MM.1S (cell line): ENCODE measurements around the gene EGLN3.
"Not testable (repeated sequence)": the region's sequence is repeated elsewhere in the genome, so short reads cannot be mapped to it uniquely, and the experiment has no call there.

Experiments
- DNase-seq: peaks from one replicate; pipeline ENCODE4 v3.0.0-alpha.2; 2015
- H2AFZ ChIP-seq: fragments of 300-600 bp; sonication (generic); 2 replicates; pipeline ENCODE4 v1.6.0; 2016; ENCODE audit warnings: antibody characterized with exemption, low read length
- H3F3A ChIP-seq: fragments of 300-600 bp; sonication (generic); 2 replicates; pipeline ENCODE4 v1.6.1; 2016; ENCODE audit warnings: mild to moderate bottlenecking, antibody characterized with exemption, low read length, moderate library complexity, mixed read lengths; ENCODE audit not compliant: insufficient read depth
- H3K27ac ChIP-seq: fragments of 300-600 bp; sonication (generic); 2 replicates; pipeline ENCODE4 v1.5.1; 2016; ENCODE audit warnings: mild to moderate bottlenecking, low read length
- H3K27me3 ChIP-seq: fragments of 300-600 bp; sonication (generic); replicated peaks from 2 replicates; pipeline ENCODE4 v1.6.0; 2016; ENCODE audit warnings: low read length; ENCODE audit not compliant: insufficient read depth
- H3K36me3 ChIP-seq: fragments of 300-600 bp; sonication (generic); replicated peaks from 2 replicates; pipeline ENCODE4 v1.6.1; 2016; ENCODE audit warnings: mild to moderate bottlenecking, low read length, mixed read lengths; ENCODE audit not compliant: insufficient read depth
- H3K4me1 ChIP-seq: fragments of 300-600 bp; sonication (generic); 2 replicates; pipeline ENCODE4 v1.6.1; 2016; ENCODE audit warnings: low read length, mixed read lengths
- H3K4me2 ChIP-seq: fragments of 300-600 bp; sonication (generic); 2 replicates; pipeline ENCODE4 v1.6.0; 2016; ENCODE audit warnings: low read depth, low read length
- H3K4me3 ChIP-seq: fragments of 300-600 bp; sonication (generic); 2 replicates; pipeline ENCODE4 v1.5.1; 2016; ENCODE audit warnings: low read length, mixed read lengths
- H3K79me2 ChIP-seq: fragments of 300-600 bp; sonication (generic); 2 replicates; pipeline ENCODE4 v1.6.1; 2016; ENCODE audit warnings: mixed run types, low read length, mixed read lengths
- H3K9ac ChIP-seq: fragments of 300-600 bp; sonication (generic); 2 replicates; pipeline ENCODE4 v1.6.1; 2016; ENCODE audit warnings: low read length, mixed read lengths
- H3K9me2 ChIP-seq: fragments of 300-600 bp; sonication (generic); replicated peaks from 2 replicates; pipeline ENCODE4 v1.6.1; 2016; ENCODE audit warnings: mild to moderate bottlenecking, low read length, mixed read lengths; ENCODE audit not compliant: insufficient read depth
- H3K9me3 ChIP-seq: fragments of 300-600 bp; sonication (generic); replicated peaks from 2 replicates; pipeline ENCODE4 v1.6.1; 2016; ENCODE audit warnings: mild to moderate bottlenecking, low read length, mixed read lengths; ENCODE audit not compliant: insufficient read depth
- H4K20me1 ChIP-seq: fragments of 300-600 bp; sonication (generic); 2 replicates; pipeline ENCODE4 v1.6.1; 2016; ENCODE audit warnings: mild to moderate bottlenecking, low read length, moderate library complexity, mixed read lengths; ENCODE audit not compliant: insufficient read depth
- EZH2 ChIP-seq: fragments of 300-600 bp; sonication (generic); optimal IDR thresholded peaks from 2 replicates; pipeline ENCODE3; 2017; ENCODE audit warnings: low read depth, mild to moderate bottlenecking, antibody characterized with exemption, low read length, mixed read lengths
- EZH2phosphoT487 ChIP-seq: fragments of 300-600 bp; sonication (generic); IDR thresholded peaks from 2 replicates; pipeline ENCODE4 v1.6.1; 2018; ENCODE audit warnings: antibody characterized with exemption, low read length
- TF ChIP-seq, protein P1 (sequence below): fragments of 300-600 bp; sonication (generic); IDR thresholded peaks from 2 replicates; pipeline ENCODE4 v1.5.1; 2016; ENCODE audit warnings: antibody characterized with exemption, low read length, mixed read lengths

EGLN3 gene

DNA sequence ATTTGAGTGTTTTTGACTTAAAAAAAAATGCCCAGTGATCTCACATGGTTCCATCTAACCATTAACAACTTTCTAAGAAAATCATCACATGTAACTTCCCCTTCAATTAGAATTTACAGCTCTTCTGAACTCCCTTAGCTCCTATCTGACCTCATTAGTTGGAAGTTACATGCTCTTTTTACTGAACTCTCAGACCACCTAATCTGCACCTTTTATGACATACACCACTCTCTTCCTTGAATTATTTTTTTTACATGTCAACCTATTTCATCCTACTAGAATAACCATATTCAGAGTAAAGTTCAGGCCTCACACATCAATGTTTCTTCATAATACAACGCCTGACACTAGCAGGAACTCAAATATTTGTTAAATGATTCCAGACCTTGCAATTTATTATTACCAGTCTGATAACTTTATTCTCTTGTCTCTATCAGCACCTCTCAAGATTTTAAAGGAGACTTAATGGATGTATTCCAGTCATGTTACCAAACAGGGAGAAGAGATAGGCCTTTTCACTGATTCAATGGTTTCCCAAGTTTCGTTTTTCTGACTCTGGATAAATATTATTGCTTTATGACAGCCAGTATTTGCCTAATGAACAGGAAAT, 21.0 kb downstream of the EGLN3 start:
- no peaks in the 10 kb centered on the region for H3K79me2 ChIP-seq
- H2AFZ ChIP-seq: no peak overlapping the region
- DNase-seq: no peak
- no peaks in the 10 kb centered on the region for H3F3A ChIP-seq
- no peaks in the 10 kb centered on the region for H3K36me3 ChIP-seq
- H3K9me3 ChIP-seq: no peaks in the 10 kb centered on the region
- H3K4me3 ChIP-seq: no peak overlapping the region
- H3K9ac ChIP-seq: no peak overlapping the region
- no peaks in the 10 kb centered on the region for H3K27me3 ChIP-seq
- TF ChIP-seq EZH2phosphoT487 (no peak), EZH2 (no peak)
- TF ChIP-seq, protein P1, sequence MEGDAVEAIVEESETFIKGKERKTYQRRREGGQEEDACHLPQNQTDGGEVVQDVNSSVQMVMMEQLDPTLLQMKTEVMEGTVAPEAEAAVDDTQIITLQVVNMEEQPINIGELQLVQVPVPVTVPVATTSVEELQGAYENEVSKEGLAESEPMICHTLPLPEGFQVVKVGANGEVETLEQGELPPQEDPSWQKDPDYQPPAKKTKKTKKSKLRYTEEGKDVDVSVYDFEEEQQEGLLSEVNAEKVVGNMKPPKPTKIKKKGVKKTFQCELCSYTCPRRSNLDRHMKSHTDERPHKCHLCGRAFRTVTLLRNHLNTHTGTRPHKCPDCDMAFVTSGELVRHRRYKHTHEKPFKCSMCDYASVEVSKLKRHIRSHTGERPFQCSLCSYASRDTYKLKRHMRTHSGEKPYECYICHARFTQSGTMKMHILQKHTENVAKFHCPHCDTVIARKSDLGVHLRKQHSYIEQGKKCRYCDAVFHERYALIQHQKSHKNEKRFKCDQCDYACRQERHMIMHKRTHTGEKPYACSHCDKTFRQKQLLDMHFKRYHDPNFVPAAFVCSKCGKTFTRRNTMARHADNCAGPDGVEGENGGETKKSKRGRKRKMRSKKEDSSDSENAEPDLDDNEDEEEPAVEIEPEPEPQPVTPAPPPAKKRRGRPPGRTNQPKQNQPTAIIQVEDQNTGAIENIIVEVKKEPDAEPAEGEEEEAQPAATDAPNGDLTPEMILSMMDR: no peak
- H3K4me1 ChIP-seq: no peaks in the 10 kb centered on the region
- H4K20me1 ChIP-seq: no peaks in the 10 kb centered on the region
- no peak overlapping the region for H3K27ac ChIP-seq
- no peak overlapping the region for H3K4me2 ChIP-seq
- H3K9me2 ChIP-seq: no peaks in the 10 kb centered on the region

DNA sequence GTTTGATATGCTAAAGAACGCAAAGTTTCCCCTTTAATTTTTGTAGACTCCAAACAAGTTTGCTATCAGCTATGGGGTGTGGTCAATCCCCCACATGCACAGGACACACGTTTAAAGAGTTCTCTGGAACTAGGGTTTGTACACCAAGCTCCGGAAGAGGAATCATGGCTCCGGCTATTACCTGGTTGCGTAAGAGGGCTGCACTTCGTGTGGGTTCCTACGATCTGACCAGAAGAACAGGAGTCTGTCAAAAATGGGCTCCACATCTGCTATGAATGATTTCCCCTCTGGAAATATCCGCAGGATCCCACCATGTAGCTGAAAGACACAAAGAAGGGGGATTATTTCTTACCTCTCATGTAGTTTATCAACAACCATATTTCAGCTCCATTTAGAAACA, 22.0 kb downstream of the EGLN3 start:
- no peak for DNase-seq
- H3K9me2 ChIP-seq: no peaks in the 10 kb centered on the region
- H3K27ac ChIP-seq: no peak overlapping the region
- no peak overlapping the region for H3K4me2 ChIP-seq
- H3F3A ChIP-seq: no peaks in the 10 kb centered on the region
- no peaks in the 10 kb centered on the region for H3K4me1 ChIP-seq
- no peak overlapping the region for H3K9ac ChIP-seq
- H4K20me1 ChIP-seq: no peaks in the 10 kb centered on the region
- no peaks in the 10 kb centered on the region for H3K79me2 ChIP-seq
- no peak overlapping the region for H3K4me3 ChIP-seq
- no peaks in the 10 kb centered on the region for H3K27me3 ChIP-seq
- H3K36me3 ChIP-seq: no peaks in the 10 kb centered on the region
- TF ChIP-seq, protein P1: no peak
- no peak for TF ChIP-seq EZH2
- TF ChIP-seq EZH2phosphoT487: no peak
- no peaks in the 10 kb centered on the region for H3K9me3 ChIP-seq
- H2AFZ ChIP-seq: no peak overlapping the region

DNA sequence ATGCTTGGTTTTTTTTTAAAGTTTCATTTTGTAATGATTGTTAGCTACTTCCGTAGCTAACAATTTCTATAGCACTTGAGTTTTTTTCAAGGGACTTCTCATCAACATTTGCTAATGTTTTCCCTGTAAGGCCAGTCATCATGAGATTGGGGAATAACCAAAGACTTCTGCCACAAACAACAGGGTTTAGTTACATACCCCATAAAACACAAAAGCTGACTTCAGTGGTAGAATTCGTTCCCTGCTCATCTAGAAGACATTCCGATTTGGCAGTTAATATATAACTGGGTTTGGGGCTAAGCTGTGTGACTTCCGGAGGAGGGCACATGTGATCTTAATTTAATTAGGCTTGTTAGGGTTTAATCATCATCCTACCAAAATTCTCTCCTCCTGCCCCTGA, 22.9 kb downstream of the EGLN3 start:
- Histone ChIP-seq H3K4me3 (no peak overlapping the region), H3K9me2 (no peaks in the 10 kb centered on the region), H3K27me3 (no peaks in the 10 kb centered on the region), H3K27ac (no peak overlapping the region), H3F3A (no peaks in the 10 kb centered on the region), H3K36me3 (no peaks in the 10 kb centered on the region), H3K4me2 (no peak overlapping the region), H3K79me2 (no peaks in the 10 kb centered on the region), H3K9ac (no peak overlapping the region), H3K4me1 (no peaks in the 10 kb centered on the region), H3K9me3 (no peaks in the 10 kb centered on the region), H2AFZ (no peak overlapping the region), H4K20me1 (no peaks in the 10 kb centered on the region)
- TF ChIP-seq EZH2phosphoT487: no peak
- no peak for TF ChIP-seq EZH2
- TF ChIP-seq, protein P1: no peak
- no peak for DNase-seq

DNA sequence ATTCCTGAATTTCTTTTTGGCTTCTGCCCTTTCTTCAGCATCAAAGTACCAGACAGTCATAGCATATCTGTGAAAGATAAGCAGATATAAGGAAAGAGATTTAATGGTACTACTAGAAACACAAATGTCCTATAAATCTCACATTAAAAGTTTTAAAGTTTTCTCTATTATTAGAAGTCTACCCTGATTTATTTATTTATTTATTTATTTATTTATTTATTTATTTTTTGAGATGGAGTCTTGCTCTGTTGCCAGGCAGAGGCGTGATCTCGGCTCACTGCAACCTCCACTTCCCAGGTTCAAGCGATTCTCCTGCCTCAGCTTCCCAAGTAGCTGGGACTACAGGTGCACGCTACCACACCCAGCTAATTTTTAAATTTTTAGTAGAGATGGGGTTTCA, 23.9 kb downstream of the EGLN3 start:
- H3F3A ChIP-seq, H4K20me1 ChIP-seq, H3K27ac ChIP-seq, DNase-seq, H3K9ac ChIP-seq, H3K9me3 ChIP-seq, H3K4me3 ChIP-seq, H2AFZ ChIP-seq, H3K27me3 ChIP-seq, H3K4me1 ChIP-seq, H3K36me3 ChIP-seq, H3K79me2 ChIP-seq, H3K4me2 ChIP-seq, H3K9me2 ChIP-seq: not testable (repeated sequence)
